Stomach (tissue), 9 donors: ENCODE results near the gene VEPH1. TPM values are rescaled to one million over a fixed set of nuclear protein-coding genes. Genes with fewer than 3 reads are reported as not detected.

ENCODE experiments used
- DNase-seq, 2 donors: peaks; one replicate each; pipeline versions ENCODE4 v3.0.0 to v3.0.0-alpha.2; 2013 to 2019
- H3K27ac ChIP-seq, 5 donors: fragments of 200-600 bp in 4 of 5; sonication (generic) in 4 of 5; one replicate each; pipeline ENCODE4 v1.5.1; 2013 to 2019; ENCODE audit warnings: mild to moderate bottlenecking in 1 of 5, moderate library complexity in 1 of 5
- H3K27me3 ChIP-seq, 3 donors: fragments of 200-600 bp; sonication (generic); one replicate each; pipeline ENCODE4 v1.5.1; 2017 to 2019; ENCODE audit warnings: mixed run types in 1 of 3
- H3K36me3 ChIP-seq, 4 donors: fragments of 200-600 bp; sonication (generic); 1 replicate in 3 of 4; 2 replicates in 1 of 4; pipeline ENCODE4 v1.5.1; 2016 to 2019
- H3K4me1 ChIP-seq, 4 donors: fragments of 200-600 bp; sonication (generic); one replicate each; pipeline ENCODE4 v1.5.1; 2016 to 2019
- H3K4me3 ChIP-seq, 4 donors: fragments of 200-600 bp; sonication (generic) in 3 of 4; one replicate each; pipeline ENCODE4 v1.5.1; 2016 to 2019; ENCODE audit warnings: mild to moderate bottlenecking in 1 of 4
- H3K9me3 ChIP-seq, 4 donors: fragments of 200-600 bp; sonication (generic); one replicate each; pipeline ENCODE4 v1.5.1; 2016 to 2019
- CTCF ChIP-seq, 7 experiments: fragments of 450-650 bp in 4 of 7; fragments of 200-600 bp in 3 of 7; sonication (generic) in 3 of 7; IDR thresholded peaks; one replicate each; pipeline ENCODE4 v1.5.1; 2016 to 2019; ENCODE audit warnings: antibody characterized with exemption in 7 of 7, control low read depth in 2 of 7, mild to moderate bottlenecking in 1 of 7
- EP300 ChIP-seq: sonication (generic); formaldehyde crosslinking; IDR thresholded peaks from one replicate; pipeline ENCODE4 v1.6.1; 2017; ENCODE audit warnings: antibody characterized with exemption
- POLR2A ChIP-seq, 4 donors: fragments of 450-650 bp; IDR thresholded peaks; one replicate each; pipeline ENCODE4 v1.6.1; 2016; ENCODE audit warnings: antibody characterized with exemption in 4 of 4, control low read depth in 2 of 4, mild to moderate bottlenecking in 1 of 4, moderate library complexity in 1 of 4
- POLR2AphosphoS5 ChIP-seq, 3 donors: sonication (generic); formaldehyde crosslinking; IDR thresholded peaks; one replicate each; pipeline ENCODE4 v1.6.1; 2016; ENCODE audit warnings: antibody characterized with exemption in 3 of 3
- WGBS, 5 donors: extraction: QIAGEN DNeasy Blood & Tissue Kit in 3 of 5; methylation state at CpG; one replicate each; pipeline versions ENCODE4 v1.1.5 to v1.1.7; 2013 to 2018; 5-methylcytosine and 5-hydroxymethylcytosine counted together
- intact Hi-C: fragments of 100-400 bp; cut with DNase I; formaldehyde crosslinking; loops from one replicate; pipeline ENCODE4 v1.15.1; 2023; ENCODE audit warnings: low total_unique reads
- polyA plus RNA-seq, 3 donors: library from polyadenylated mRNA; stranded (reverse); fragments of 200-250 nt; gene quantifications; one replicate each; pipeline ENCODE4 v1.2.3, GENCODE V29; 2013
- total RNA-seq, 5 donors: library from RNA; depleted of rRNA; stranded (reverse); fragments of >200 nt; gene quantifications; one replicate each; pipeline versions ENCODE4 v1.1.0 to v1.2.3, GENCODE V29; 2014 to 2016
- donor health status: healthy with polysubstance abuse.
- donor health status: Bipolar disorder and iron deficiency.
- donor health status: healthy.

The VEPH1 gene
- total and polyA plus RNA-seq, 8 donors = 0.58 to 9.4 (median 1.5) TPM; not detected in 1

- no peak for DNase-seq
- no peak overlapping the region for H3K27ac ChIP-seq
- no peaks in the 10 kb centered on the region for H3K9me3 ChIP-seq
- H3K4me3 ChIP-seq = no peak overlapping the region
- no peaks in the 10 kb centered on the region for H3K36me3 ChIP-seq
- no peaks in the 10 kb centered on the region for H3K27me3 ChIP-seq
- no peaks in the 10 kb centered on the region for H3K4me1 ChIP-seq
- TF ChIP-seq POLR2A (IDR thresholded peaks at IDR 0.05) = no peak
- no peak for TF ChIP-seq EP300
- no peak for TF ChIP-seq CTCF (IDR thresholded peaks at IDR 0.05)
- no peak for TF ChIP-seq POLR2AphosphoS5 (IDR thresholded peaks at IDR 0.05)
- 42 to 88% (median 84%) methylated on average over 1 of the region's 1 CpG for WGBS, 5 donors
- intact Hi-C loops = no loop called here
Observed at GRCh38 chr3:157487339-157487738, 15.9 kb downstream of the VEPH1 start.

- H3K9me3 ChIP-seq = no peaks in the 10 kb centered on the region
- H3K36me3 ChIP-seq = no peaks in the 10 kb centered on the region
- no peak for TF ChIP-seq EP300
- no peak for TF ChIP-seq POLR2AphosphoS5 (IDR thresholded peaks at IDR 0.05)
- no peak overlapping the region for H3K4me3 ChIP-seq
- no peak for DNase-seq
- WGBS, 5 donors = 74 to 95% (median 86%) methylated on average over 1 of the region's 1 CpG
- intact Hi-C loops = no loop called here
- no peaks in the 10 kb centered on the region for H3K27me3 ChIP-seq
- no peak overlapping the region for H3K27ac ChIP-seq
- H3K4me1 ChIP-seq = no peaks in the 10 kb centered on the region
Observed at GRCh38 chr3:157479464-157480243, 23.6 kb downstream of the VEPH1 start.

GRCh38 chr3:157477441-157477840 is 25.8 kb downstream of the VEPH1 start:
- no peak for DNase-seq
- WGBS, 5 donors = 75 to 100% (median 87%) methylated on average over 3 of the region's 3 CpGs
- intact Hi-C loops = no loop called here
- H3K36me3 ChIP-seq = no peaks in the 10 kb centered on the region
- H3K4me1 ChIP-seq = no peaks in the 10 kb centered on the region
- no peak overlapping the region for H3K27ac ChIP-seq
- TF ChIP-seq EP300 (no peak), POLR2A (IDR thresholded peaks at IDR 0.05) (no peak), CTCF (IDR thresholded peaks at IDR 0.05) (no peak), POLR2AphosphoS5 (IDR thresholded peaks at IDR 0.05) (no peak)
- H3K9me3 ChIP-seq = no peaks in the 10 kb centered on the region
- H3K27me3 ChIP-seq = no peaks in the 10 kb centered on the region
- no peak overlapping the region for H3K4me3 ChIP-seq

GRCh38 chr3:157475921-157476414 is 27.2 kb downstream of the VEPH1 start:
- H3K4me1 ChIP-seq = peaks cover 0 to 8% (median 0%) of the 10 kb centered on the region in 4 donors
- no peaks in the 10 kb centered on the region for H3K36me3 ChIP-seq
- no peak overlapping the region for H3K27ac ChIP-seq
- no peak overlapping the region for H3K4me3 ChIP-seq
- TF ChIP-seq EP300 = no peak
- no peak for TF ChIP-seq CTCF (IDR thresholded peaks at IDR 0.05)
- TF ChIP-seq POLR2AphosphoS5 (IDR thresholded peaks at IDR 0.05) = no peak
- no peak for TF ChIP-seq POLR2A (IDR thresholded peaks at IDR 0.05)
- no peaks in the 10 kb centered on the region for H3K9me3 ChIP-seq
- no peak for DNase-seq
- WGBS, 5 donors = 25 to 60% (median 52%) methylated on average over 1 of the region's 1 CpG
- intact Hi-C loops = no loop called here
- H3K27me3 ChIP-seq = no peaks in the 10 kb centered on the region

- TF ChIP-seq POLR2AphosphoS5 (IDR thresholded peaks at IDR 0.05) = no peak
- no peak for TF ChIP-seq POLR2A (IDR thresholded peaks at IDR 0.05)
- no peak for TF ChIP-seq EP300
- TF ChIP-seq CTCF (IDR thresholded peaks at IDR 0.05) = no peak
- WGBS, 5 donors = 97 to 100% (median 99%) methylated on average over 1 of the region's 1 CpG
- Histone ChIP-seq H3K4me3 (no peak overlapping the region), H3K27me3 (no peaks in the 10 kb centered on the region), H3K4me1 (peaks cover 0 to 8% (median 0%) of the 10 kb centered on the region in 4 donors), H3K36me3 (no peaks in the 10 kb centered on the region), H3K9me3 (no peaks in the 10 kb centered on the region), H3K27ac (no peak overlapping the region)
- intact Hi-C loops = no loop called here
- DNase-seq = no peak
Observed at GRCh38 chr3:157472648-157473047, 30.6 kb downstream of the VEPH1 start.
